ENCODE measurements around the gene BTG2.

The BTG2 gene

DNA sequence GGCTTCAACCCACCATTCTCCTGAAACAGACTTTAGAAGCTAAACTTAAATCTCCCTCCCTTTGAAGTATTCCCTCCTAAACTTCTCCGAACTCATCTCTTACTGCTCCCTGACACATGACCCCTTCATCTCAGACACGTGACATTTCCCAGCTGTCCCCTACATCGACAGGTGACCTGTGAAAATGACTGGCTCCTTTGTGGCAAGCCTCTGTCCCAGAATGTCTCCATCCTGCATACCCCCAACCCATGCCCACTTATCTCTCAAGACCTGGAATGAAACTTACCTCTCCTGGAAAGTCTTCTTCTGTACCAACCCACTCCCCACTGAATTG lies 41.4 kb downstream of the BTG2 start:
- ATAC-seq (no peak), DNase-seq (no peak)
- no peaks in the 10 kb centered on the region for H3K9me3 Mint-ChIP-seq
- no peaks in the 10 kb centered on the region for H3K36me3 Mint-ChIP-seq (ENCODE audit: low read depth)
- H3K27me3 Mint-ChIP-seq, result peaks cover 18% of the 10 kb centered on the region
- peaks cover 17% of the 10 kb centered on the region for H3K4me1 Mint-ChIP-seq
- H3K4me3 Mint-ChIP-seq, result no peak overlapping the region
- no peak overlapping the region for H3K27ac Mint-ChIP-seq

DNA sequence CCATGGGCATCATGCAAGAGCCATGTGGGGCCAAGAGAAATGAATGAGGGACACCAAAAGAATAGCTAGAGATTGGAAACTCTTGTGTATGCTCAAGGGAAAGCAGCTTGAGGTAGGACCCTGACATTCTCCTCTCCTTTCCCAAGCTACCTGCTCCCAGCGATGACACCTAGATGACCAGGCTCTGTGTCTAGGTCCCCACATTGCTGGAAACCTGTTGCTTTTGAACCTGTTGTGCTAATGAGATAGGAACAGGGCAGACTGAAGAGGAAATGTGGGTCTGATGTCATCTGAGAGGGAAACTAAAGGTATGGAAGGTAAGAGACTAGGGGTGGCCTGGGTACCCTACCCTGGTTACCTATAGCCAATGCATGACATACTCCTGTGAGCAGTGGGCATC lies 43.8 kb downstream of the BTG2 start:
- Mint-ChIP-seq H3K4me1 (peaks cover 15% of the 10 kb centered on the region), H3K4me3 (no peak overlapping the region), H3K9me3 (no peaks in the 10 kb centered on the region), H3K27me3 (peaks cover 16% of the 10 kb centered on the region), H3K36me3 (ENCODE audit: low read depth) (no peaks in the 10 kb centered on the region), H3K27ac (no peak overlapping the region)
- ATAC-seq, result no peak
- DNase-seq, result no peak

DNA sequence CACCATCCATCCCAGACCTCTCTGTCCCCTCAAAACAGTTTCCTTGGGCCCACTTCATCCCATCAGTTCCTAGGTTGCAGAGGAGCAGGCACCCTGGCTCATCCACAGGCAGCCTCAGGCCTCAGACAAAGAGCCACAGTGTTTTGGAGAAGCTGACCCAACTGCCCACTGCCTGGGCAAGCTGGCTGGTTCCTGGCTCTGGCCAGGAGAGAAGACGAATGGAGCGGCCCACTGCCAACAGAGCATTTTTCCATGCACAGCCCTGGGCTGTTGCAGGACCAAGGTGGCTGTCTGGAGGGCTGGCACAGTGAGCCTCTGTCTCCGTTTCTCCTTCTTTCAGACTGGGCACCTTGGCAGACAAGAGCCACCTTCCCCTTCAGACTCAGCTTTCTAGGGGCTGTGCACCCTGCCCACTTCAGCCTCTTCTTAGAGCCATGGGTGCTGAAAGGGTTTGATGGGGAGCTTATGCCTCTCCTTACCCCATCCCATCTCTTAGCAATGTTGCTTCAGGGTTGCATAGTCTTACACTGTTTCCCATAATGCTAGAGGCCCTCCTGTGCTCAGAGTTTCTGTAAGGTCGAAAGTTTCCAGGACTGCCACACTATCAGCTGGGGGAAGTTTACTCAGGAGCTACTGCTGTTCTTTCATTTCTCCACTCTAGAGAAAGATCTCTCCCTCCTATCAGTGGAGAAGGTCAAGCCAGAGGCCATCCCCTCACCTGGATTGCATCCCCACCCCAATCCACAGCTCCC lies 44.6 kb downstream of the BTG2 start:
- no peaks in the 10 kb centered on the region for H3K36me3 Mint-ChIP-seq (ENCODE audit: low read depth)
- DNase-seq (no peak), ATAC-seq (peak; percentile 35)
- H3K27ac Mint-ChIP-seq, result no peak overlapping the region
- H3K9me3 Mint-ChIP-seq, result no peaks in the 10 kb centered on the region
- H3K4me1 Mint-ChIP-seq, result peaks cover 15% of the 10 kb centered on the region
- peaks cover 17% of the 10 kb centered on the region for H3K27me3 Mint-ChIP-seq
- H3K4me3 Mint-ChIP-seq, result no peak overlapping the region

DNA sequence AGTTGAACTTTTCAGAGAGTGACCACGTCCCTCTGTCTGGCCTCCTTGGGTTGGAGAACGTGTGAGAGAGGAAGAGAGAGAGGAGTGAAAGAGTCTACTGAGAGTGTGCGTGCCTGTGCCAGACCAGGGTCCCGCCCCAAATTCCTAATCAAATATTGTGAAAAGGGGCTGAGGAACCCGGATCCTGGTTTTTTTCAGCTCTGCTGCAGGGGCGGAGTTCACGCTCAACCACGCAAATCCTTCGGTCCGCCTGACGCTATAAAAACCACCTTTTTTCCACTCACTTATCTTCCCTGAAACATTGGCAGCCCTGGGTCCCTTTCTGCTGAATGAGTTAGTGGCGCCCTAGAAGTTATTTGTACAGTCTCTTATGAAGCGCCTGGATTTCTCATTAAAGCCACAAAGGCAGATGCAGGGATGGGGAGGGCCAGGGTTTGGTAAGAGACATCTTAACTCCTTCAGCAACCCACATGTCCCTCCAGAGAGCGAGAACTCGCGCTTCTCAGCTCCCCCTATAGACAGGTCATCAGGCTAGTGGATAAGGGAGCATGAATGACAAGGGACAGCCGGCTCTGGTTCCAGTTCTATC lies 45.8 kb downstream of the BTG2 start, which contains the start of gene FMOD:
FMOD (minus strand) TSS at position 86 of the 589 bp plus-strand sequence. CDS start 2,852 bp downstream, outside the sequence.
- Mint-ChIP-seq H3K4me3 (peak within 1 kb of the TSS; percentile 41), H3K9me3 (no peaks in the 10 kb centered on the region), H3K4me1 (peaks cover 15% of the 10 kb centered on the region), H3K36me3 (ENCODE audit: low read depth) (no peaks in the 10 kb centered on the region), H3K27me3 (peaks cover 20% of the 10 kb centered on the region), H3K27ac (no peak within 1 kb of the TSS)
- ATAC-seq, result peak; percentile 55
- DNase-seq, result no peak

DNA sequence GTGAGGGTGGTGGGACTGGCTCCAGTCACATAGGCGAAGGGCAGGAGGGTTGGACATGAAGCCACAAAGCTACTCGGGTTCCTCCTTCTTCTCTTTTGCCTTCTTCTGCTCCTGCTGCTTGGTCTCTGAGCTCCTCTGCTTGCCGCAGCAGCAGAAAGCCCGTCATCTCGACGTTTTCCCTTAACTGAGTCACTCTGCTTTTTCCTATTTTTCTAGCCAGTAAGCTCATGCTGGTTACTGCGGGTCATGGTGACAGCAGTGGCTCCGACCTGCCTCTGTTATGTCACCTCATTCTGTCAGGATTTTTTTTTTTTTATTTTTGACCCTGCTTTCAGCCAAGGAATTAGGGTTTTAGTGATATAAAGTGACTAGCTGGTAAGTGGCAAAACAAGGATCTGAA lies 48.2 kb downstream of the BTG2 start:
- Mint-ChIP-seq H3K9me3 (no peaks in the 10 kb centered on the region), H3K27me3 (peaks cover 25% of the 10 kb centered on the region), H3K27ac (no peak overlapping the region), H3K4me1 (peaks cover 15% of the 10 kb centered on the region), H3K4me3 (no peak overlapping the region), H3K36me3 (ENCODE audit: low read depth) (no peaks in the 10 kb centered on the region)
- DNase-seq, result no peak
- ATAC-seq, result no peak

DNA sequence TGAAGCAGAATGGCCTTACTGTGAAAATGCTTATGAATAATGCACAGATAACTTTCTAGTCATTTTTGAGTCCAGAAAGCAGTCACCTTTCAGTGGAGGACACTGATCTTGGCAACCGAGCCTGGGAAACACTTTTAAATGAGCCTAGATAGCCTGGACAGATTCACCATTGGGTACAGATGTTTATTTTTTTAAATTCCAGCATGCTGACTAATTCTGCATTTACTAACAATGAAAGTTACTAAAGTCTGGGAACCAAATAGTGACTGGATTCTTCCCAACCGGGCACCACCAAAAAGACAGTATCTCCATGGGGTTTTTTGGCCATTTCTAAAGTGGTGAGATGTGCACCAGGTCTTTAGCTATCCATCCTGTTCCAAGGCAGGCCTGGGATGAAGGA lies 48.9 kb downstream of the BTG2 start:
- Mint-ChIP-seq H3K27ac (no peak overlapping the region), H3K9me3 (no peaks in the 10 kb centered on the region), H3K27me3 (peaks cover 25% of the 10 kb centered on the region), H3K4me1 (peaks cover 15% of the 10 kb centered on the region), H3K4me3 (no peak overlapping the region), H3K36me3 (ENCODE audit: low read depth) (no peaks in the 10 kb centered on the region)
- no peak for ATAC-seq
- no peak for DNase-seq

DNA sequence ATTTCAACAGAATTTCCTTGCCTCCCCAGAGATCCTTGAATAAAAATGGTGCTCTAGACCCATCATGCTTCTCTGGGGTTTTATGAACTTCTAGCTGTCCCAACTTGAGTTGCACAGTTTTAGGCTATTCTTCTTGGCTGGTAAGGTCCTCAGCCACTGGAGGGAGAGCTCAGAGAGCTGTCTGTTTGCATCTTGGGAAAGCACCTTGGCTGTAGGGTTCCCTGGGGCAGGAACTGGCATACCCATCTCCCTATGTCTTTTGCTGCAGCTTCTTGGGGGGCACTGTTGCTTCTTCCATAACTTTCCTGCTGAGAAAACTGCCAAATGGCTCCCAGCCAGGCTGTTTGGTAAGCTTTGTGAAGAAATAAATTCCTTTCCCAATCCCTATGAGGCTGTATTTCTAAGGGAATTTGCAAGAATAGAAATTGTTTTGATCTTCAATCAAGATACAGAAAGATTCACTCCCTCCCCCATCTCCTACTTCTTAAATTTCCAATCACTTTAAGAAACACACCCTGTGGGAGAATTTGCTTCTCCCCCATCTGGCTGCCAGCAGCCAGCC lies 53.8 kb downstream of the BTG2 start:
- H3K27ac Mint-ChIP-seq, result no peak overlapping the region
- H3K4me3 Mint-ChIP-seq, result no peak overlapping the region
- no peak for ATAC-seq
- H3K9me3 Mint-ChIP-seq, result no peaks in the 10 kb centered on the region
- no peak for DNase-seq
- H3K36me3 Mint-ChIP-seq (ENCODE audit: low read depth), result no peaks in the 10 kb centered on the region
- H3K27me3 Mint-ChIP-seq, result peaks cover 20% of the 10 kb centered on the region
- H3K4me1 Mint-ChIP-seq, result no peaks in the 10 kb centered on the region

Measured in activated naive CD8-positive, alpha-beta T cell treated with anti-CD3 and anti-CD28 coated beads, Interleukin-2, amount 50 U/mL, for 24 hours (primary cell).